Neural cell (in vitro differentiated cells): ENCODE results near the gene CNTFR. TPM values are rescaled to one million over a fixed set of nuclear protein-coding genes. Genes with fewer than 3 reads are reported as not detected.

Experiments
- H2AFZ ChIP-seq: fragments of 200-600, 300-800 bp; sonication (generic), shearing (Covaris generic); 2 replicates; pipeline ENCODE4 v1.6.0; 2014; ENCODE audit warnings: low read depth, mild to moderate bottlenecking, antibody characterized with exemption, low read length, moderate library complexity
- H3F3A ChIP-seq: fragments of 200-600 bp; shearing (Covaris generic); 2 replicates; pipeline ENCODE4 v1.6.1; 2016; ENCODE audit warnings: mild to moderate bottlenecking, moderate library complexity, mixed read lengths, antibody characterized with exemption, low read length; ENCODE audit not compliant: insufficient read depth, poor library complexity, severe bottlenecking
- H3K27ac ChIP-seq: fragments of 200-600, 300-800 bp; sonication (generic), shearing (Covaris generic); 2 replicates; pipeline ENCODE4 v1.5.1; 2014; ENCODE audit warnings: mild to moderate bottlenecking, low read length, moderate library complexity
- H3K27me3 ChIP-seq: fragments of 300-800, 200-600 bp; sonication (generic), shearing (Covaris generic); 2 replicates; pipeline ENCODE4 v1.6.0; 2014; ENCODE audit warnings: mild to moderate bottlenecking, low read depth, low read length, moderate library complexity; ENCODE audit not compliant: insufficient read depth
- H3K36me3 ChIP-seq: fragments of 300-800, 200-600 bp; sonication (generic), shearing (Covaris generic); 2 replicates; pipeline ENCODE4 v1.5.1; 2014; ENCODE audit warnings: mild to moderate bottlenecking, antibody characterized with exemption, low read length, moderate library complexity; ENCODE audit not compliant: insufficient read depth
- H3K4me2 ChIP-seq: fragments of 300-800, 200-600 bp; sonication (generic), shearing (Covaris generic); 2 replicates; pipeline ENCODE4 v1.6.0; 2014; ENCODE audit warnings: mild to moderate bottlenecking, low read length
- H3K4me3 ChIP-seq: fragments of 300-800, 200-600 bp; sonication (generic), shearing (Covaris generic); 2 replicates; pipeline ENCODE4 v1.5.1; 2014; ENCODE audit warnings: mild to moderate bottlenecking, low read length, moderate library complexity
- H3K79me2 ChIP-seq: fragments of 200-600 bp; shearing (Covaris generic); replicated peaks from 2 replicates; pipeline ENCODE4 v1.6.0; 2014; ENCODE audit warnings: mild to moderate bottlenecking, low read length, moderate library complexity; ENCODE audit not compliant: insufficient read depth
- H3K9ac ChIP-seq: fragments of 300-800, 200-600 bp; sonication (generic), shearing (Covaris generic); 2 replicates; pipeline ENCODE4 v1.6.1; 2016; ENCODE audit warnings: mild to moderate bottlenecking, low read length, mixed read lengths
- H3K9me2 ChIP-seq: fragments of 200-600 bp; shearing (Covaris generic); 2 replicates; pipeline ENCODE4 v1.6.1; 2016; ENCODE audit warnings: mild to moderate bottlenecking, low read length, mixed read lengths; ENCODE audit not compliant: insufficient read depth
- H3K9me3 ChIP-seq: fragments of 200-600, 300-800 bp; sonication (generic), shearing (Covaris generic); 2 replicates; pipeline ENCODE4 v1.6.1; 2016; ENCODE audit warnings: mild to moderate bottlenecking, mixed run types, low read length, moderate library complexity, mixed read lengths
- H4K20me1 ChIP-seq: fragments of 200-600 bp; shearing (Covaris generic); 2 replicates; pipeline ENCODE4 v1.6.1; 2016; ENCODE audit warnings: mild to moderate bottlenecking, mixed run types; ENCODE audit not compliant: insufficient read depth
- EP300 ChIP-seq: fragments of 450-650 bp; conservative IDR thresholded peaks from 2 replicates; pipeline ENCODE4 v1.6.1; 2014; ENCODE audit warnings: antibody characterized with exemption, mild to moderate bottlenecking, moderate library complexity; ENCODE audit not compliant: poor library complexity, severe bottlenecking
- EZH2 ChIP-seq: fragments of 200-600, 300-800 bp; shearing (Covaris generic), sonication (generic); IDR thresholded peaks from 2 replicates; pipeline ENCODE4 v1.6.1; 2014; ENCODE audit warnings: antibody characterized with exemption, low read length, borderline replicate concordance, mild to moderate bottlenecking; ENCODE audit not compliant: insufficient read depth, poor library complexity, severe bottlenecking
- MXI1 ChIP-seq: fragments of 450-650 bp; conservative IDR thresholded peaks from 2 replicates; pipeline ENCODE4 v1.6.1; 2014; ENCODE audit warnings: antibody characterized with exemption, mild to moderate bottlenecking; ENCODE audit not compliant: poor library complexity, severe bottlenecking
- POLR2AphosphoS5 ChIP-seq: IDR thresholded peaks from 2 replicates; pipeline ENCODE4 v1.6.1; 2012
- RAD21 ChIP-seq: fragments of 450-650 bp; conservative IDR thresholded peaks from 2 replicates; pipeline ENCODE4 v1.6.1; 2014; ENCODE audit warnings: antibody characterized with exemption, mild to moderate bottlenecking, moderate library complexity
- SMC3 ChIP-seq: fragments of 450-650 bp; conservative IDR thresholded peaks from 2 replicates; pipeline ENCODE4 v1.6.1; 2014; ENCODE audit warnings: antibody characterized with exemption, mild to moderate bottlenecking, moderate library complexity; ENCODE audit not compliant: poor library complexity
- TAF1 ChIP-seq: IDR thresholded peaks from 2 replicates; pipeline ENCODE4 v1.6.1; 2012; ENCODE audit warnings: low read depth
- polyA plus RNA-seq: library from polyadenylated mRNA; depleted of rRNA; stranded (reverse); fragments of >200 nt; gene quantifications from 2 replicates; pipeline ENCODE4 v1.2.3, GENCODE V29; 2014
- TF ChIP-seq, protein P1 (sequence below): fragments of 450-650 bp; IDR thresholded peaks from 2 replicates; pipeline ENCODE4 v1.5.1; 2014; ENCODE audit warnings: antibody characterized with exemption, mild to moderate bottlenecking, moderate library complexity; ENCODE audit not compliant: poor library complexity, severe bottlenecking
- TF ChIP-seq, protein P2 (sequence below): IDR thresholded peaks from 2 replicates; pipeline ENCODE4 v1.6.1; 2012; ENCODE audit warnings: borderline replicate concordance

The CNTFR gene
- polyA plus RNA-seq, 1 donor from 2014 or later = 19.0 TPM

DNA sequence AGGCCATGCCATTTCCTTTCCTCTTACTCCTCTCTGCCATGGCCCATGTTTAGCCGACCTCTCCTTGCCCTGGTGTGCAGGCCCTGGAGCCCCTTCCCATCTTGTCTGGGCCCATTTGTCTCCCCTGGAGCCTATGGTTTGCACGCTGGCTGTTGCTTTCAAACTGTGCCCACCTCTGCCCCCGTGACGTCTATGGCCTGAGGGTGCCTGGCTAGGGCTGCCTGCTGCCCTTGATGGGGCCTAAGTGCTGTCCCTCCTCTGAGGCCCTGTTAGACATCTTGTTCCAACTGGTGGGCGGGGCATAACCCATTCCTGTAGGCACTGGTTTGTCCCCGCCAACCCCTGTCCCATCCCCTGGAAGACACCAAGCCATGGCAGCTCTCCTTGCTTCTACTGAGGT lies 44.0 kb downstream of the CNTFR start:
- Histone ChIP-seq H3K79me2 (no peaks in the 10 kb centered on the region), H3K27ac (no peak overlapping the region), H3K9me3 (no peaks in the 10 kb centered on the region), H3F3A (no peaks in the 10 kb centered on the region), H2AFZ (no peak overlapping the region), H4K20me1 (no peaks in the 10 kb centered on the region), H3K4me2 (no peak overlapping the region), H3K27me3 (no peaks in the 10 kb centered on the region), H3K4me3 (no peak overlapping the region), H3K36me3 (no peaks in the 10 kb centered on the region), H3K9me2 (no peaks in the 10 kb centered on the region), H3K9ac (no peak overlapping the region)
- TF ChIP-seq EZH2 (no peak), TAF1 (no peak), RAD21 (no peak), POLR2AphosphoS5 (no peak), SMC3 (no peak), MXI1 (no peak), EP300 (no peak)
- TF ChIP-seq, protein P1, sequence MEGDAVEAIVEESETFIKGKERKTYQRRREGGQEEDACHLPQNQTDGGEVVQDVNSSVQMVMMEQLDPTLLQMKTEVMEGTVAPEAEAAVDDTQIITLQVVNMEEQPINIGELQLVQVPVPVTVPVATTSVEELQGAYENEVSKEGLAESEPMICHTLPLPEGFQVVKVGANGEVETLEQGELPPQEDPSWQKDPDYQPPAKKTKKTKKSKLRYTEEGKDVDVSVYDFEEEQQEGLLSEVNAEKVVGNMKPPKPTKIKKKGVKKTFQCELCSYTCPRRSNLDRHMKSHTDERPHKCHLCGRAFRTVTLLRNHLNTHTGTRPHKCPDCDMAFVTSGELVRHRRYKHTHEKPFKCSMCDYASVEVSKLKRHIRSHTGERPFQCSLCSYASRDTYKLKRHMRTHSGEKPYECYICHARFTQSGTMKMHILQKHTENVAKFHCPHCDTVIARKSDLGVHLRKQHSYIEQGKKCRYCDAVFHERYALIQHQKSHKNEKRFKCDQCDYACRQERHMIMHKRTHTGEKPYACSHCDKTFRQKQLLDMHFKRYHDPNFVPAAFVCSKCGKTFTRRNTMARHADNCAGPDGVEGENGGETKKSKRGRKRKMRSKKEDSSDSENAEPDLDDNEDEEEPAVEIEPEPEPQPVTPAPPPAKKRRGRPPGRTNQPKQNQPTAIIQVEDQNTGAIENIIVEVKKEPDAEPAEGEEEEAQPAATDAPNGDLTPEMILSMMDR = no peak
- TF ChIP-seq, protein P2, sequence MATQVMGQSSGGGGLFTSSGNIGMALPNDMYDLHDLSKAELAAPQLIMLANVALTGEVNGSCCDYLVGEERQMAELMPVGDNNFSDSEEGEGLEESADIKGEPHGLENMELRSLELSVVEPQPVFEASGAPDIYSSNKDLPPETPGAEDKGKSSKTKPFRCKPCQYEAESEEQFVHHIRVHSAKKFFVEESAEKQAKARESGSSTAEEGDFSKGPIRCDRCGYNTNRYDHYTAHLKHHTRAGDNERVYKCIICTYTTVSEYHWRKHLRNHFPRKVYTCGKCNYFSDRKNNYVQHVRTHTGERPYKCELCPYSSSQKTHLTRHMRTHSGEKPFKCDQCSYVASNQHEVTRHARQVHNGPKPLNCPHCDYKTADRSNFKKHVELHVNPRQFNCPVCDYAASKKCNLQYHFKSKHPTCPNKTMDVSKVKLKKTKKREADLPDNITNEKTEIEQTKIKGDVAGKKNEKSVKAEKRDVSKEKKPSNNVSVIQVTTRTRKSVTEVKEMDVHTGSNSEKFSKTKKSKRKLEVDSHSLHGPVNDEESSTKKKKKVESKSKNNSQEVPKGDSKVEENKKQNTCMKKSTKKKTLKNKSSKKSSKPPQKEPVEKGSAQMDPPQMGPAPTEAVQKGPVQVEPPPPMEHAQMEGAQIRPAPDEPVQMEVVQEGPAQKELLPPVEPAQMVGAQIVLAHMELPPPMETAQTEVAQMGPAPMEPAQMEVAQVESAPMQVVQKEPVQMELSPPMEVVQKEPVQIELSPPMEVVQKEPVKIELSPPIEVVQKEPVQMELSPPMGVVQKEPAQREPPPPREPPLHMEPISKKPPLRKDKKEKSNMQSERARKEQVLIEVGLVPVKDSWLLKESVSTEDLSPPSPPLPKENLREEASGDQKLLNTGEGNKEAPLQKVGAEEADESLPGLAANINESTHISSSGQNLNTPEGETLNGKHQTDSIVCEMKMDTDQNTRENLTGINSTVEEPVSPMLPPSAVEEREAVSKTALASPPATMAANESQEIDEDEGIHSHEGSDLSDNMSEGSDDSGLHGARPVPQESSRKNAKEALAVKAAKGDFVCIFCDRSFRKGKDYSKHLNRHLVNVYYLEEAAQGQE = no peak

DNA sequence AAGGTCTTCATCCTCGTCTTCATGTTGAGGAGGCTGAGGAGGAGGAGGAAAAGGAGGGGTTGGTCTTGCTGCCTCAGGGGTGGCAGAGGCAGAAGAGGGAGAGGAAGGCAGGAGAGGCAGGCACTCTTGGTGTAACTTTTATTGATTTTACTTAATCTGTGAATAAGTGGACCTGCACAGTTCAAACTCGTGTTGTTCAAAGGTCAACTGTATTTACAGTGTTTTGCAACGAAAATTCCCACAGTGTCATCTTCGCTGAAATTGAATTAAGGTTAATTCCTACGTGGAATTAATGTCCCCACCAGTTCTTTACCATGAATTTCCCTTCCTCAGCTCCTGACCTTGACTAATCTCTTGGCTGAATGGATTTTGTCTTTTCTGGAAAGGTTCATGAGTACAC lies 45.5 kb downstream of the CNTFR start:
- Histone ChIP-seq H3K27ac (no peak overlapping the region), H3K27me3 (no peaks in the 10 kb centered on the region), H2AFZ (no peak overlapping the region), H3F3A (no peaks in the 10 kb centered on the region), H3K79me2 (no peaks in the 10 kb centered on the region), H3K36me3 (no peaks in the 10 kb centered on the region), H3K9ac (no peak overlapping the region), H3K9me2 (no peaks in the 10 kb centered on the region), H3K4me3 (no peak overlapping the region), H3K4me2 (no peak overlapping the region), H4K20me1 (no peaks in the 10 kb centered on the region), H3K9me3 (no peaks in the 10 kb centered on the region)
- TF ChIP-seq, protein P1 = no peak
- TF ChIP-seq, protein P2 = no peak
- no peak for TF ChIP-seq MXI1
- TF ChIP-seq TAF1 = no peak
- TF ChIP-seq POLR2AphosphoS5 = no peak
- TF ChIP-seq RAD21 = no peak
- TF ChIP-seq EP300 = no peak
- TF ChIP-seq SMC3 = no peak
- TF ChIP-seq EZH2 = no peak
